Uterus (tissue), 4 donors: Measurements from ENCODE around the gene CD1E. TPM values are rescaled to one million over a fixed set of nuclear protein-coding genes. Genes with fewer than 3 reads are reported as not detected.

Experiments used
- DNase-seq, 2 donors: peaks; one replicate each; pipeline ENCODE4 v3.0.0-alpha.2; 2019 to 2020
- H3K27ac ChIP-seq, 2 donors: fragments of 200-600 bp; sonication (generic); 1 replicate in 1 of 2; 2 replicates in 1 of 2; pipeline ENCODE4 v1.5.1; 2016 to 2018
- H3K27me3 ChIP-seq, 2 donors: fragments of 200-600 bp; sonication (generic); one replicate each; pipeline ENCODE4 v1.5.1; 2018 to 2019; ENCODE audit warnings: control low read depth in 1 of 2
- H3K36me3 ChIP-seq, 2 donors: fragments of 200-600 bp; sonication (generic); one replicate each; pipeline ENCODE4 v1.5.1; 2019; ENCODE audit warnings: control low read depth in 1 of 2
- H3K4me1 ChIP-seq, 2 donors: fragments of 200-600 bp; sonication (generic); one replicate each; pipeline ENCODE4 v1.5.1; 2018 to 2019; ENCODE audit warnings: control low read depth in 1 of 2
- H3K4me3 ChIP-seq, 2 donors: fragments of 200-600 bp; sonication (generic); 1 replicate in 1 of 2; 2 replicates in 1 of 2; pipeline ENCODE4 v1.5.1; 2018 to 2019; ENCODE audit warnings: mild to moderate bottlenecking in 1 of 2
- H3K9me3 ChIP-seq, 2 donors: fragments of 200-600 bp; sonication (generic); one replicate each; pipeline ENCODE4 v1.5.1; 2019; ENCODE audit warnings: control low read depth in 1 of 2
- CTCF ChIP-seq, 4 experiments: fragments of 200-600 bp in 2 of 4; fragments of 450-650 bp in 2 of 4; sonication (generic) in 2 of 4; IDR thresholded peaks; one replicate each; pipeline ENCODE4 v1.5.1; 2016 to 2019; ENCODE audit warnings: antibody characterized with exemption in 4 of 4, mild to moderate bottlenecking in 2 of 4, moderate library complexity in 1 of 4
- POLR2A ChIP-seq, 2 donors: fragments of 450-650 bp; IDR thresholded peaks; one replicate each; pipeline ENCODE4 v1.6.1; 2016; ENCODE audit warnings: antibody characterized with exemption in 2 of 2, mild to moderate bottlenecking in 1 of 2, moderate library complexity in 1 of 2
- intact Hi-C: fragments of 100-400 bp; cut with DNase I; formaldehyde crosslinking; loops from one replicate; pipeline ENCODE4 v1.15.1; 2023; ENCODE audit warnings: low total_unique reads
- total RNA-seq, 4 donors: library from RNA; depleted of rRNA in 3 of 4; stranded (reverse); fragments of >200 nt in 3 of 4; gene quantifications; one replicate each; pipeline versions ENCODE4 v1.1.0 to v1.2.4, GENCODE V29; 2014 to 2023
- donor health status: DM: yes; HTN: yes; CAD: no.

CD1E gene
- total RNA-seq = under 1 TPM in 1 of 4 donors, not detected in 3; 0.21 TPM

- Histone ChIP-seq H3K4me3 (no peak within 1 kb of the TSS), H3K9me3 (no peaks in the 10 kb centered on the region), H3K27me3 (no peaks in the 10 kb centered on the region), H3K4me1 (no peaks in the 10 kb centered on the region), H3K27ac (no peak within 1 kb of the TSS), H3K36me3 (no peaks in the 10 kb centered on the region)
- intact Hi-C loops = no loop called here
- no peak for DNase-seq
- TF ChIP-seq CTCF (IDR thresholded peaks at IDR 0.05) (no peak), POLR2A (IDR thresholded peaks at IDR 0.05) (no peak)
Measured at GRCh38 chr1:158353303-158354075, at the start of gene CD1E. CD1E (plus strand) TSS chr1:158353894; CDS start chr1:158353989, 95 bp downstream.

GRCh38 chr1:158310623-158311022, 43.1 kb upstream of the CD1E start:
- TF ChIP-seq CTCF (IDR thresholded peaks at IDR 0.05) = no peak
- TF ChIP-seq POLR2A (IDR thresholded peaks at IDR 0.05) = no peak
- no peaks in the 10 kb centered on the region for H3K4me1 ChIP-seq
- H3K4me3 ChIP-seq = no peak overlapping the region
- no peaks in the 10 kb centered on the region for H3K9me3 ChIP-seq
- H3K27me3 ChIP-seq = no peaks in the 10 kb centered on the region
- intact Hi-C loops = no loop called here
- no peaks in the 10 kb centered on the region for H3K36me3 ChIP-seq
- no peak overlapping the region for H3K27ac ChIP-seq
- no peak for DNase-seq

GRCh38 chr1:158311066-158311465, 42.6 kb upstream of the CD1E start:
- H3K4me1 ChIP-seq = no peaks in the 10 kb centered on the region
- H3K27ac ChIP-seq = no peak overlapping the region
- no peaks in the 10 kb centered on the region for H3K27me3 ChIP-seq
- no peak for TF ChIP-seq POLR2A (IDR thresholded peaks at IDR 0.05)
- TF ChIP-seq CTCF (IDR thresholded peaks at IDR 0.05) = no peak
- no peaks in the 10 kb centered on the region for H3K36me3 ChIP-seq
- H3K9me3 ChIP-seq = no peaks in the 10 kb centered on the region
- intact Hi-C loops = no loop called here
- no peak overlapping the region for H3K4me3 ChIP-seq
- no peak for DNase-seq

GRCh38 chr1:158323866-158324265, 29.8 kb upstream of the CD1E start:
- H3K9me3 ChIP-seq = peaks cover 0 to 2% of the 10 kb centered on the region in 2 donors
- H3K27ac ChIP-seq = no peak overlapping the region

More at GRCh38 chr1:158323866-158324265, 29.8 kb upstream of the CD1E start:
- Histone ChIP-seq H3K27me3 (no peaks in the 10 kb centered on the region), H3K4me1 (no peaks in the 10 kb centered on the region), H3K4me3 (no peak overlapping the region), H3K36me3 (no peaks in the 10 kb centered on the region)
- intact Hi-C loops = no loop called here
- TF ChIP-seq CTCF (IDR thresholded peaks at IDR 0.05) (no peak), POLR2A (IDR thresholded peaks at IDR 0.05) (no peak)
- DNase-seq = no peak
